ENCODE data around the gene GPR39. TPM values are rescaled to one million over a fixed set of nuclear protein-coding genes. Genes with fewer than 3 reads are reported as not detected.

The GPR39 gene
- total and polyA plus RNA-seq, 8 donors, result 0.87 to 16.0 (median 5.5) TPM; not detected in 1

GRCh38 chr2:132448331-132448730, 31.7 kb downstream of the GPR39 start:
- Histone ChIP-seq H3K9me3 (peaks cover 0 to 2% (median 0%) of the 10 kb centered on the region in 4 donors), H3K4me3 (no peak overlapping the region), H3K4me1 (peaks cover 0 to 14% (median 4%) of the 10 kb centered on the region in 4 donors), H3K27me3 (no peaks in the 10 kb centered on the region), H3K36me3 (no peaks in the 10 kb centered on the region), H3K27ac (no peak overlapping the region)
- intact Hi-C loops (cut with DNase I; ENCODE audit: low total_unique reads), result no loop called here
- no peak for DNase-seq
- 13 to 32% (median 20%) methylated on average over 6 of the region's 6 CpGs for WGBS, 5 donors
- TF ChIP-seq POLR2A (IDR thresholded peaks at IDR 0.05), result no peak
- no peak for TF ChIP-seq EP300 (IDR thresholded peaks at IDR 0.05)
- TF ChIP-seq POLR2AphosphoS5 (IDR thresholded peaks at IDR 0.05), result no peak
- TF ChIP-seq, protein P1, sequence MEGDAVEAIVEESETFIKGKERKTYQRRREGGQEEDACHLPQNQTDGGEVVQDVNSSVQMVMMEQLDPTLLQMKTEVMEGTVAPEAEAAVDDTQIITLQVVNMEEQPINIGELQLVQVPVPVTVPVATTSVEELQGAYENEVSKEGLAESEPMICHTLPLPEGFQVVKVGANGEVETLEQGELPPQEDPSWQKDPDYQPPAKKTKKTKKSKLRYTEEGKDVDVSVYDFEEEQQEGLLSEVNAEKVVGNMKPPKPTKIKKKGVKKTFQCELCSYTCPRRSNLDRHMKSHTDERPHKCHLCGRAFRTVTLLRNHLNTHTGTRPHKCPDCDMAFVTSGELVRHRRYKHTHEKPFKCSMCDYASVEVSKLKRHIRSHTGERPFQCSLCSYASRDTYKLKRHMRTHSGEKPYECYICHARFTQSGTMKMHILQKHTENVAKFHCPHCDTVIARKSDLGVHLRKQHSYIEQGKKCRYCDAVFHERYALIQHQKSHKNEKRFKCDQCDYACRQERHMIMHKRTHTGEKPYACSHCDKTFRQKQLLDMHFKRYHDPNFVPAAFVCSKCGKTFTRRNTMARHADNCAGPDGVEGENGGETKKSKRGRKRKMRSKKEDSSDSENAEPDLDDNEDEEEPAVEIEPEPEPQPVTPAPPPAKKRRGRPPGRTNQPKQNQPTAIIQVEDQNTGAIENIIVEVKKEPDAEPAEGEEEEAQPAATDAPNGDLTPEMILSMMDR (IDR thresholded peaks at IDR 0.05), result no peak

DNA sequence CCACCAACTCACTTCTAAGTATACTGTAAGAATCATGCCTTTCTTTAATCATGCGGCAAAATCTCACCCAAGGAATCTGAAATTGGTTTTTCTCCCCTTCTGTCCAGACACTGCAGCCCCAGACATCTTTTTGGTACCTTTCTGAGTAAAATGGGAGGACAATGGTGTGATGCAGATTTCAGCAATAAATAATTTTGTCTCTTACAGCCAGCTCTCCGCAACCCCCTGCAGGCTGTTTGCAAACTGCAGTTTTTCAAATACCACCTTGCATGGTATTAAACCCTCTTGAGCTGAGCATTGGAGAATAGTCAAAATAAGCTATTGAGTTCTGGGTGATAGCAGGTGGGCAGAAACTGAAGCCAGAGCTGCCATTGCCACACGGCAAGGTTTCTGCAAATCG, 32.2 kb downstream of the GPR39 start:
- H3K27me3 ChIP-seq, result no peaks in the 10 kb centered on the region
- peaks cover 0 to 6% (median 0%) of the 10 kb centered on the region in 4 donors for H3K9me3 ChIP-seq
- H3K27ac ChIP-seq, result no peak overlapping the region
- H3K4me1 ChIP-seq, result peaks cover 0 to 14% (median 4%) of the 10 kb centered on the region in 4 donors
- peak in 1 of 2 donors; percentile 48 for DNase-seq
- intact Hi-C loops (cut with DNase I; ENCODE audit: low total_unique reads), result no loop called here
- H3K4me3 ChIP-seq, result no peak overlapping the region
- no peaks in the 10 kb centered on the region for H3K36me3 ChIP-seq
- TF ChIP-seq POLR2A (IDR thresholded peaks at IDR 0.05), result no peak
- TF ChIP-seq, protein P1 (IDR thresholded peaks at IDR 0.05), result peak in 3 of 7 experiments; percentile 30 to 38 (median 33)
- 63 to 88% (median 85%) methylated on average over 4 of the region's 4 CpGs for whole genome bisulfite sequencing, 5 donors

DNA sequence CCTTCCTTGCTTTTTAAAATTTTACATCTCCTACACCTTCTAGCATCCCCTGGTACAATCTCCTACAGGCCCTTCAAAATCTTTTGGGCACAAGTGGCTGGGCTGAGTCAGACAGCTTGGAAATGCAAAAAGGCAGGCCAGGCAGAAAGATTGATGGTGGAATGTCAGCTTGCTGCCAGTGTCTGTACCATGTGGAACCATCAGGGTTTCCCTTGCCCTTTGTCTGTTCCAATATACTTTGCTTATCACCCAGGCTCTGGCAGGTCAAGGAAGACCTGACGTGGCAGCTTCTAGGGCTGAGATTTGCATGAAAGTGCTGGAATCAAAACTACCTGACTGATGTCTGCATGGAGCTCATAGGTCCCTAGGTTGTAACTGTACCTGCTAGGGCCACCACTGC, 33.3 kb downstream of the GPR39 start:
- peaks cover 0 to 14% (median 4%) of the 10 kb centered on the region in 4 donors for H3K4me1 ChIP-seq
- intact Hi-C loops (cut with DNase I; ENCODE audit: low total_unique reads), result no loop called here

DNA sequence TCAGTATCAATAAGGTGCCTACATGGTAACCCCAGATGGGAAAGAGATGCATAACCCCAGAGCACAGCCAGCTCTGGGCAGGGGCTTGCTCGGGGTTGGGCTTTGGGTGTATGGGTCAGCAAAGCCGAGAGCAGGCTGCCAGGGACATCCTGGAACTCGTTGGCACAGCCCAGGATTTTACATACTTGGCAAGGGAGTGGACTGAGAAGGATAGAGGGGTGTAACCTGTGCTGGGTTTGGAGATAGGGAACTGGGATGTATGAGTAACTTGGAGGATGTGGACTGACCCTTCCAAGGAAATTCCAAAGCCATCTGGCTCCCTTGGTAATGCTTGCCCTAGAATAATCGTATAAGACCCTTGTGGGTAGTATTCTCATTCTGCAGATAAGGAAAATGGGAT, 44.2 kb downstream of the GPR39 start:
- H3K27me3 ChIP-seq, result no peaks in the 10 kb centered on the region
- H3K36me3 ChIP-seq, result no peaks in the 10 kb centered on the region
- WGBS, 5 donors, result 48 to 70% (median 50%) methylated on average over 4 of the region's 4 CpGs
- H3K27ac ChIP-seq, result no peak overlapping the region
- intact Hi-C loops (cut with DNase I; ENCODE audit: low total_unique reads), result no loop called here
- peaks cover 0 to 30% (median 18%) of the 10 kb centered on the region in 4 donors for H3K9me3 ChIP-seq
- TF ChIP-seq POLR2A (IDR thresholded peaks at IDR 0.05) (no peak), EP300 (IDR thresholded peaks at IDR 0.05) (no peak), POLR2AphosphoS5 (IDR thresholded peaks at IDR 0.05) (no peak)
- TF ChIP-seq, protein P1 (IDR thresholded peaks at IDR 0.05), result no peak
- DNase-seq, result no peak
- no peaks in the 10 kb centered on the region for H3K4me1 ChIP-seq
- H3K4me3 ChIP-seq, result no peak overlapping the region

More for the DNA sequence above, 33.3 kb downstream of the GPR39 start:
- H3K9me3 ChIP-seq, result peaks cover 0 to 13% (median 0%) of the 10 kb centered on the region in 4 donors
- no peak overlapping the region for H3K4me3 ChIP-seq
- 21 to 74% (median 40%) methylated on average over 1 of the region's 1 CpG for WGBS, 5 donors
- H3K36me3 ChIP-seq, result no peaks in the 10 kb centered on the region
- no peaks in the 10 kb centered on the region for H3K27me3 ChIP-seq
- TF ChIP-seq POLR2A (IDR thresholded peaks at IDR 0.05) (no peak), EP300 (IDR thresholded peaks at IDR 0.05) (no peak), POLR2AphosphoS5 (IDR thresholded peaks at IDR 0.05) (no peak)
- TF ChIP-seq, protein P1 (IDR thresholded peaks at IDR 0.05), result no peak
- H3K27ac ChIP-seq, result no peak overlapping the region
- DNase-seq, result no peak
